GM18502 (cell line): ENCODE results near the gene ZFHX3.
A peak's percentile ranks its signal among the peaks of the same experiment; 100 is the strongest.

Source experiments
- ATAC-seq: cut with Tn5 transposase; IDR thresholded peaks from one replicate; pipeline ENCODE4 v1.9.1; 2021; ENCODE audit warnings: mild to moderate bottlenecking; ENCODE audit not compliant: unreplicated experiment, poor library complexity

The ZFHX3 gene

DNA sequence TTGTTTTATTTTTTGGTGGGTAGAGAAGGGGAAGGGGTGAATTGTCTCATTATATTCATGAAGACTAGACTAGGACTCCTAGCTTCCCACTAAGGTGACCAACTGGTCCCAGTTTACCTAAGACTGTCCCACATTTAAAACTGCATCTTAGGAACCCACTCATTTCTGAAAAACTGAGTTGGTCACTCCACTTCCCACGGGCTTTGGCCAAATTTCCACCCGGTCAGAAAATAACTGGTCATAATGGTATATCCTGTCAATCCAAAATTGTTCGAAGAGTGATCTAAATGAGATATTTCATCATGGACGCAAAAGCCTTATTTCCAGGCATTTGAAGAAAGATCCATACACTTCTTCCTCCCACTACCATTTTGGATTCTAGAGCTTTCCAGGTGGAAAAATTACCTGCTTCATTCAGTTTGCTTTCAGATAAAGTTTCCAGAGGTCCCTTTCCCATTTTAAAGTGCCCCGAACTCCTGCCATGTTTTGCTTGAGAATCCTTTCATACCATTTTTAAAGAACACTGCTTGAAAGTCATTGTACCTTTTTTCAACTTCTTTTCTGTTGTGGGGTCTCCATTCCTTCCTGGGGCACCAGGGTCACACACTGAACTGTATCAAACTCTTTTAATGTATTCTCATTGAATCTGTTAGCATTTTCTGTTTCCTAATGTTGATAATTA, 21.8 kb upstream of the ZFHX3 start:
- no peak for ATAC-seq

- no peak for ATAC-seq
Measured at GRCh38 chr16:73068541-73069401, 20.8 kb upstream of the ZFHX3 start.

DNA sequence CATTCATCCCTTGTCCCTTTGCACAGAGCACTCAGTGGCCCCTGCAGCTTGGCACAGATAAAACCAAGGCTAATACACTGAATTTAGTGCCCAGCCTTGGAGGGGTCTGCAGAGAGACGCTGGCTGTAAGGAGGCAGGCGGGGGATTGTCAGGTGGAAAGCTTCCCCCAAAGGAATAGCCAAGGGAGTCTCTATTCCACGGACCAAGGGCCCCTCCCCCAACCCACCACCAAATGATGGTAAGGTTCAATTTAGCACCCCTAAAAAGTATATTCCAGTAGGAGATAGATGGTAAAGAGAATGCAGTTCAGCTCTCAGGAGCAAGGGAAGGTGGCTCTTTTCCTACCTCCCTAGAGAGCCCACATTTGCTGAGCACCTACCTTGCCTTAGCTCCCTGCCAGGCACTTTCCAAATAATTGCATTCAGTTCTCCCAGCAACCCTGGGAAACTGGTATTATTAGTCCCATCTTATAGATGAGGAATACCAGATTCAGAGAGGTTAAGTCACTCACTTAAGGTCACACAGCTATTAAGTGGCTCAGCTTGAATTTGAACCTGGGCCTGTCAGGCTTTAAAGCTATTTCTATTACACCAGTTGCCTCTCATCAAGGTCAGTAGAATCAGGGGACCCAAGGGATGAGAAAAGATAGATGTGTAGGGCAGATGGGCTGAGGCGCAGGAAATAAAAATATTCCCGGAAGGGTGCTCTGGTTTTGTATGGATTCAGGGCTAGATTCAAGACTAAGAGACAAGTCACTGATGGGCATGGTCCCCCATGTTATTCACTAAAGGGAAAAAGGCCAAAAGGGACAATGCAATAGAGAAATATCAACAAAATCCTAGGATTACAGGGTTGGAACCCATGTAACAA, 20.0 kb upstream of the ZFHX3 start:
- no peak for ATAC-seq

DNA sequence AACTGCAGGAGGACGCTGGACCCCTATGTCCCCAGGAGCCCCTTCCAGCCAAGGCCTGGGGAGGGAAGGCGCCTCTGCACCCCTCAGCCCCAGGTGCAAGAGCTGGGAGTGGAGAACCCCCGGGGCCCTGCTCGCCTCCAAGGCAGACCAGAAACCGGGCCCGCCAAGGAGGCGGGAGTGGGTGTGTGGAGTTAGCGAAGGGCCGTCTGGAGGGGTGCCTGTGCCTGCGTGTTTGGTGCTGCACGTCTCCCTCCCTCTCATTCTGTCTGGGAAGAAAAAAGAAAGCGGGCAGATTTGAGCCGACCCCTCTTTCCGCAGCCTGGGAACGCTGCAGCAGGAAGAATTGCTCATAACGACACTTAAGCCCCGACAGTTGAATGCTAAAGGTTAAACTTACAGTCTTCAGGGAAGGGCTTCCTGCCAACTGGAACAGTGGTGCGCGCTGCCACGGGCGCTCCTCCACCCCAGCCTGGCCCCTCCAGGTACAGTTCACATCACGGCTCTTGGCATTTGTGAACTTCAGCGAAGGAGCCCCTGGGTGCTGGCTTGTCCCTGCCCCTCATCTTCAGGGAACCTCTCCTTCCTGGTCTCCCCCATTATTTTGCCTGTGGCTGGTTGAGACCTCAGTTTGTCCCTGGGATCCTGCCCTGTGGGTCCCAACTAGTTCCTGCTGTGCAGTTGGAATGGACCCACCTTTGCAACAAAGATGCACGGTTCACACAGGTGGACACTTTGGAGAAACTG, 19.2 kb upstream of the ZFHX3 start:
- no peak for ATAC-seq

- no peak for ATAC-seq
Measured at GRCh38 chr16:73066331-73066926, 18.5 kb upstream of the ZFHX3 start.

DNA sequence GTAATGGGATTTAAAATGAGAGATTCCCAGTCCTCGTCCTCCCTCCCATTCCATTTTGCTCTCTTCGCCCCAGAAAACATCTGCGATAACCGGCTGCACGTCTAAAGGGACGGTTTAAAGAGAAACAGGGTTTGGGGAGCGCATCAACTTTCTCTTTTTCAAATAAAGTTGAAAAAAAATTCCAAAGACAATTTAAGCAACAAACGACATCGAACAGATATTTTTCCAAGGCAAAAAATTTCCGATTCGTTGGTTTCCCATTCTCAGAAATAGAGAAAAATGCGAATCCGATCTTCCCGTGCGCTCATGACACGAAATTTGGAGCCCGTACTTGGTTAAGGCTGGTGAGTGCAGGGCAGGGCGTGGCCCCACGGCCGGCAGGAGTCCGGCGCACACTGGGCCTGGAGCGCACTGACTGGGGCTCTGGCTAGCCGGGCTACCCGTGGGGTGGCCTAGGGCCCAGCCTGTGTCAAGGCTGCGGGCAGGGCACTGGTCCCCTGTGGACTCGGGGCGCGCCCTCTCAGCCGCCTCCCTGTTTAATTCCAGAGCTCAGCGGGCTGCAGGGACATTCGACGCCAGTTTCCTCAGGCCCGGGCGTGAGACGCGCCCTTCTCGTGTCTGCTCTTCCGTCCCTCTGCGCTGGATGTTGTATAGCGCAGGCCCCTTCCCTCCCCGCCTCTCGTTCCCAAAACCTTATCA, 17.9 kb upstream of the ZFHX3 start:
- no peak for ATAC-seq

GRCh38 chr16:73064994-73065545, 17.1 kb upstream of the ZFHX3 start:
- ATAC-seq: no peak

DNA sequence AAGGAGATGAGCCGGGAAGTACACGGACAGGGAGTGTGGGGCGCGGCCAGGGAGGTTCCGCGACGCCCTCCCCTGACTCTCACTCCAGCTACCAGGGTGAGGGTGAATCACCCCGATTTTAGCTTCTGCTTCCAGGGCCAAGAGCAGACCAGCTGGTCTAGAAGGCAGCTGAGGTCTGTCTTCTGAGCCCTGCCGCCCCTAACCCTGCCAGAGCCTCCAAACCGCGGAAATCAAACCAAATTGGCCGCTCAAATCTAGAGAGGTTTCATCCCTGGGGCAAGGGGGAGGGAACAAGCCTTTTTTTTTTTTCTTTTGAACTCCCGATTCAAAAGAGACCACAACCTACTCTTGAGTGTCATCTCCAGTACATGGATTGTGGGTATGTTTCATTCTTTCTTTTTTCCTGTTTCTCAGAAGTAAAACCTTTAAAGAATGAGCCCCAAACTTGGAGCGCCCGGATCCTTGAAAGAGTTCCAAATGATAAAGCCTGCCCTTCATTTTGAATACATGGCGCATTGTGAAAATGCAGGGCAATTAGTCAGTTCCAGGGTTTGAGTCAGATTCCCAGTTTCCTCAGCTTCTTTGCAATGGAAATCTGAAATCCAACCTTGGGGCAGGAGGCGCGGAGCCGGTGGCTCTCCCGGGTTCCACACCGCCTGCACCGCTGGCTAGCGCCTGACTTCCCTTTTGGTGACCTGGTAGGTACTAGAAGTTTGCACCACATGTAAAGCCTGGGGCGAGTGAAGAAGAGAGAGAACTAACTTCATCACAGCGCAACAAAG, 16.5 kb upstream of the ZFHX3 start:
- no peak for ATAC-seq

- ATAC-seq: no peak
Measured at GRCh38 chr16:73063854-73064211, 15.9 kb upstream of the ZFHX3 start.

GRCh38 chr16:73062743-73063733, 15.1 kb upstream of the ZFHX3 start:
- ATAC-seq: no peak

GRCh38 chr16:73062001-73062616, 14.2 kb upstream of the ZFHX3 start:
- ATAC-seq: no peak

DNA sequence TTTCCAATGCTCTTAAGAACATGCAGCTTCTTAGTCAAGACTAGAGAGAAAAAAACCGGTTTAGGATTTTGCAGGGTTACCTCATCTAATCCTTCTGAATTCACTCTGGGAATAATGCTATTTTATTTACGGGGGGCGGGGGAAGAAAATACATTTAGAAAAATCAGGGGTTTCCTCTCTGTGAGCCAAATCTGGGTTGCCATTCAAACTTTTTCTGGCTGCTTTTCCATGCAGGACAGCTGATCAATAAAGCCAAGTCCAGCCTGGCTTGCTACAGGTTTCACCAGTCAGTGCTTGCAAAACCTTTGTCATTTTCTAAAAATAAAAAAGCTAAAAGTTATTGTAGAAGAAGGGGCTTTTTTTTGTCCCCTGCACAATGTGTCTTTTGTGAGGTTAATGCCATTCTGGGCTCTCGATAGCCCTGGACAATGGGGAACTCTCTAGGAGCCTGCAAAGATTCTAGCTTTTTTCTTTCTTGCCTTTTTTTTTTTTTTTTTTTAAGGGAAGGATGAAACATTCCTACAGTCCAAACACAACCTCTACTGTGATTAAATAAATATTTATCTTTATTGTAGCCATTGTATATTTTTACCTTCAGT, 13.1 kb upstream of the ZFHX3 start:
- ATAC-seq: no peak

GRCh38 chr16:73059779-73060615, 12.1 kb upstream of the ZFHX3 start:
- ATAC-seq: no peak

DNA sequence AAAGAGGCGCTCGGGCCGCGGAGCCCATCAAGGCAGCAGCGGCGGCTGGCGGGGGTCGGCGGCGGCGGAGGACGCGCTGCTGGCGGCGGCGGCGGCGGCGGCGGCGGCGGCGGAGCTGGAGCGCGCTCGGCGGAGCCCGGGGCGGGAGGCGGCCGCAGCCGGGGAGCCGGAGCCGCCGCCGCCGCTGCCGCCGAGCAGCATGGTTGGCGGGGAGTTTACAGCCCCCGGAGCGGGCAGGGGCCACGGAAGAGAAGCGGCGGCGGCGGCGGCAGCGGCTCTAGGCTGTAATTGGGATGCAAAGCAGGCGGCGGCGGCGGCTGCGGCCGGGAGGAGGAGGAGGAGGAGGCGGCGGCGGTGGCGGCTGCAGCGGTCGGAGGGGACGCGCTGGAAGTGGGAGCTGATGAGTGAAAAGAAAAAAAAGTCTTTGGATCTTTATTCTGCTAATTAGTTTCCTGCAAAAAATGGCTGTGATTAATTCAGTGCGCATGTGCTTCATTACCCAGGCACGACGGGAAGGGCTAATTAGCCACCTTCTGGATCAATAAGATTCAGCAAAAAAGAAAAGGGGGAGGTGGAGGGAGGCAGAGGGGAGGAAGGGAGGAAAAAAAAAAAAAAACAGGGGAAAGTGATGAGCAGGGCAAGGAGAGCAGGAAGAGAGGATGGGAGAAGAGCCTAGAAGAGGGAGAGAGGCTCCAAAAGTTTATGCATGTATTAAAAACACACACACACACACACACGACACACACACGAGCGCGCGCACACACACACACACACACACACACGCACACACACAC, 10.9 kb upstream of the ZFHX3 start:
- peak; percentile 33 for ATAC-seq

DNA sequence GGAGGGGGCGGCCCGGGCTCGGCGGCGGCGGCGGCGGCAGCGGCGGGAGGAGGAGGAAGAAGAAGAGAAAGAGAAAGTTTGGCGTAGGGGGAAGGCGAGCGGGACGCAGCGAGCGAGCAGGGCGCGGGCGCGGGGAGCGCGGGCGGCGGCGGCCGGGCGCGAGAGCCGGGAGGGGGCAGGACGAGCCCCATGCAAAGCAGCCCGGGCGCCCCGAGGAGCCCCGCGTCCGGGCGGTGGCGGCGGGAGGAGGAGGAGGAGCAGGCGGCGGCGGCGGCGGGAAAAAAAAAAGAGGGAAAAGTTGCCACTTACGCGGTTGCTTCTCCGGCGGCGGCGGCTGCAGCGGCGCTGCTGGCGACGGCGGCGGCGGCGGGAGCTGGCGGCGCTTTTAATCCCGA, 10.3 kb upstream of the ZFHX3 start:
- ATAC-seq: peak; percentile 80
